Transverse colon (tissue), 4 donors: ENCODE results near the gene P4HTM. TPM values are rescaled to one million over a fixed set of nuclear protein-coding genes. Genes with fewer than 3 reads are reported as not detected.

Experiments used
- DNase-seq: peaks from one replicate; pipeline ENCODE4 v3.0.0-alpha.2; 2019
- H3K27ac ChIP-seq, 4 donors: fragments of 200-600 bp; sonication (generic); 2 replicates each; pipeline ENCODE4 v1.5.1; 2016 to 2018; ENCODE audit warnings: inconsistent platforms in 4 of 4
- H3K27me3 ChIP-seq: fragments of 200-600 bp; sonication (generic); 2 replicates; pipeline ENCODE4 v1.5.1; 2017; ENCODE audit warnings: inconsistent platforms
- H3K36me3 ChIP-seq, 4 donors: fragments of 200-600 bp; sonication (generic); 2 replicates each; pipeline ENCODE4 v1.5.1; 2017 to 2019; ENCODE audit warnings: inconsistent platforms in 4 of 4
- H3K4me1 ChIP-seq, 4 donors: fragments of 200-600 bp; sonication (generic); 2 replicates each; pipeline ENCODE4 v1.5.1; 2017 to 2020; ENCODE audit warnings: inconsistent platforms in 4 of 4
- H3K4me3 ChIP-seq, 4 donors: fragments of 200-600 bp; sonication (generic); 1 replicate in 1 of 4; 2 replicates in 3 of 4; pipeline versions ENCODE4 v1.5.1 to v1.6.1; 2017 to 2019; ENCODE audit warnings: inconsistent platforms in 4 of 4
- H3K9me3 ChIP-seq, 2 donors: fragments of 200-600 bp; sonication (generic); 2 replicates each; pipeline ENCODE4 v1.5.1; 2017 to 2019; ENCODE audit warnings: inconsistent platforms in 2 of 2
- EP300 ChIP-seq: sonication (generic); formaldehyde crosslinking; IDR thresholded peaks from one replicate; pipeline ENCODE4 v1.6.1; 2017; ENCODE audit warnings: antibody characterized with exemption, low read depth
- POLR2A ChIP-seq: fragments of 450-650 bp; IDR thresholded peaks from one replicate; pipeline ENCODE4 v1.6.1; 2016; ENCODE audit warnings: antibody characterized with exemption, mild to moderate bottlenecking, moderate library complexity
- POLR2AphosphoS5 ChIP-seq, 3 donors: sonication (generic); formaldehyde crosslinking; IDR thresholded peaks; one replicate each; pipeline ENCODE4 v1.6.1; 2016; ENCODE audit warnings: antibody characterized with exemption in 3 of 3
- WGBS, 2 donors: methylation state at CpG; one replicate each; pipeline ENCODE4 v1.1.5; 2018; ENCODE audit warnings: low coverage in 1 of 2; 5-methylcytosine and 5-hydroxymethylcytosine counted together
- in situ Hi-C, 4 donors: fragments of 200-750 bp; cut with MboI; loops; one replicate each; pipeline versions ENCODE4 v1.15.0 to v1.15.1; 2017; ENCODE audit warnings: low sequenced_read_pairs in 3 of 4, low pct_ligation_motif_present in 1 of 4, low pct_unique_long_range_greater_than_20kb in 1 of 4
- intact Hi-C: fragments of 100-400 bp; cut with DNase I; formaldehyde crosslinking; loops from one replicate; pipeline ENCODE4 v1.15.1; 2023; ENCODE audit warnings: low total_unique reads
- total RNA-seq, 4 donors: library from RNA; depleted of rRNA; stranded (reverse); fragments of >200 nt; gene quantifications; one replicate each; pipeline ENCODE4 v1.1.0, GENCODE V29; 2016
- TF ChIP-seq, protein P1 (sequence below), 5 experiments: fragments of 200-600 bp in 3 of 5; fragments of 450-650 bp in 2 of 5; sonication (generic) in 3 of 5; IDR thresholded peaks; 1 replicate in 2 of 5; 2 replicates in 3 of 5; pipeline ENCODE4 v1.5.1; 2016 to 2017; ENCODE audit warnings: antibody characterized with exemption in 5 of 5, inconsistent platforms in 3 of 5, mild to moderate bottlenecking in 2 of 5, moderate library complexity in 1 of 5

Gene P4HTM
- total RNA-seq, 4 donors from 2014 or later: 43.4 to 100 (median 76.6) TPM

DNA sequence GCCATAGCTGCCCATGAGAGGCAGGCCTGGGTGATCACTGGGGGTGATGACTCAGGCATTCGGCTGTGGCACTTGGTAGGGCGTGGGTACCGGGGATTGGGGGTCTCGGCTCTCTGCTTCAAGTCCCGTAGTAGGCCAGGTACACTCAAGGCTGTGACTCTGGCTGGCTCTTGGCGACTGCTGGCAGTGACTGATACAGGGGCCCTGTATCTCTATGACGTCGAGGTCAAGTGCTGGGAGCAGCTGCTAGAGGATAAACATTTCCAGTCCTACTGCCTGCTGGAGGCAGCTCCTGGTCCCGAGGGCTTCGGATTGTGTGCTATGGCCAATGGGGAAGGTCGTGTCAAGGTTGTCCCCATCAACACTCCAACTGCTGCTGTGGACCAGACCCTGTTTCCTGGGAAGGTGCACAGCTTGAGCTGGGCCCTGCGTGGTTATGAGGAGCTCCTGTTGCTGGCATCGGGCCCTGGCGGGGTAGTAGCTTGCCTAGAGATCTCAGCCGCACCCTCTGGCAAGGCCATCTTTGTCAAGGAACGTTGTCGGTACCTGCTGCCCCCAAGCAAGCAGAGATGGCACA lies 22.5 kb downstream of the P4HTM start:
- Histone ChIP-seq H3K4me1 (peaks cover 10 to 31% (median 15%) of the 10 kb centered on the region in 4 donors), H3K27me3 (no peaks in the 10 kb centered on the region), H3K4me3 (no peak overlapping the region), H3K36me3 (peaks cover 0 to 12% (median 5%) of the 10 kb centered on the region in 4 donors), H3K9me3 (no peaks in the 10 kb centered on the region), H3K27ac (no peak overlapping the region)
- intact Hi-C loops (no loop called here), in situ Hi-C loops (no loop called here)
- no peak for DNase-seq
- 73% methylated on average over 17 of the region's 17 CpGs; no CpG with 5 or more reads in 1 of the 2 donors for WGBS, 2 donors
- TF ChIP-seq, protein P1, sequence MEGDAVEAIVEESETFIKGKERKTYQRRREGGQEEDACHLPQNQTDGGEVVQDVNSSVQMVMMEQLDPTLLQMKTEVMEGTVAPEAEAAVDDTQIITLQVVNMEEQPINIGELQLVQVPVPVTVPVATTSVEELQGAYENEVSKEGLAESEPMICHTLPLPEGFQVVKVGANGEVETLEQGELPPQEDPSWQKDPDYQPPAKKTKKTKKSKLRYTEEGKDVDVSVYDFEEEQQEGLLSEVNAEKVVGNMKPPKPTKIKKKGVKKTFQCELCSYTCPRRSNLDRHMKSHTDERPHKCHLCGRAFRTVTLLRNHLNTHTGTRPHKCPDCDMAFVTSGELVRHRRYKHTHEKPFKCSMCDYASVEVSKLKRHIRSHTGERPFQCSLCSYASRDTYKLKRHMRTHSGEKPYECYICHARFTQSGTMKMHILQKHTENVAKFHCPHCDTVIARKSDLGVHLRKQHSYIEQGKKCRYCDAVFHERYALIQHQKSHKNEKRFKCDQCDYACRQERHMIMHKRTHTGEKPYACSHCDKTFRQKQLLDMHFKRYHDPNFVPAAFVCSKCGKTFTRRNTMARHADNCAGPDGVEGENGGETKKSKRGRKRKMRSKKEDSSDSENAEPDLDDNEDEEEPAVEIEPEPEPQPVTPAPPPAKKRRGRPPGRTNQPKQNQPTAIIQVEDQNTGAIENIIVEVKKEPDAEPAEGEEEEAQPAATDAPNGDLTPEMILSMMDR (IDR thresholded peaks at IDR 0.05): no peak
- no peak for TF ChIP-seq POLR2AphosphoS5 (IDR thresholded peaks at IDR 0.05)
- TF ChIP-seq POLR2A: no peak

DNA sequence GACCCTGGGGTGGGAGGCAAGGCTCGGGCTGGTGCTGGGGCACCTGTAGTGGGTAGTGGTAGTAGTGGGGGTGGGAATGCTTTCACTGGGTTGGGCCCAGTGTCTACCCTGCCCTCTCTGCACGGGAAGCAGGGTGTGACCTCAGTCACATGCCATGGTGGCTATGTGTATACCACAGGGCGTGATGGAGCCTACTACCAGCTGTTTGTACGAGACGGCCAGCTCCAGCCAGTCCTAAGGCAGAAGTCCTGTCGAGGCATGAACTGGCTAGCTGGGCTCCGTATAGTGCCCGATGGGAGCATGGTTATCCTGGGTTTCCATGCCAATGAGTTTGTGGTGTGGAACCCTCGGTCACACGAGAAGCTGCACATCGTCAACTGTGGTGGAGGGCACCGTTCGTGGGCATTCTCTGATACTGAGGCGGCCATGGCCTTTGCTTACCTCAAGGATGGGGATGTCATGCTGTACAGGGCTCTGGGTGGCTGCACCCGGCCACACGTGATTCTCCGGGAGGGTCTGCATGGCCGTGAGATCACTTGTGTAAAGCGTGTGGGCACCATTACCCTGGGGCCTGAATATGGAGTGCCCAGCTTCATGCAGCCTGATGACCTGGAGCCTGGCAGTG lies 23.2 kb downstream of the P4HTM start:
- in situ Hi-C loops (no loop called here), intact Hi-C loops (no loop called here)
- Histone ChIP-seq H3K4me1 (peaks cover 9 to 30% (median 16%) of the 10 kb centered on the region in 4 donors), H3K4me3 (no peak overlapping the region), H3K36me3 (peaks cover 0 to 12% (median 5%) of the 10 kb centered on the region in 4 donors), H3K27ac (no peak overlapping the region), H3K9me3 (no peaks in the 10 kb centered on the region), H3K27me3 (no peaks in the 10 kb centered on the region)
- TF ChIP-seq POLR2A (no peak), POLR2AphosphoS5 (IDR thresholded peaks at IDR 0.05) (no peak), EP300 (no peak)
- TF ChIP-seq, protein P1 (IDR thresholded peaks at IDR 0.05): no peak
- WGBS, 2 donors: 86% methylated on average over 19 of the region's 19 CpGs; no CpG with 5 or more reads in 1 of the 2 donors
- DNase-seq: no peak

DNA sequence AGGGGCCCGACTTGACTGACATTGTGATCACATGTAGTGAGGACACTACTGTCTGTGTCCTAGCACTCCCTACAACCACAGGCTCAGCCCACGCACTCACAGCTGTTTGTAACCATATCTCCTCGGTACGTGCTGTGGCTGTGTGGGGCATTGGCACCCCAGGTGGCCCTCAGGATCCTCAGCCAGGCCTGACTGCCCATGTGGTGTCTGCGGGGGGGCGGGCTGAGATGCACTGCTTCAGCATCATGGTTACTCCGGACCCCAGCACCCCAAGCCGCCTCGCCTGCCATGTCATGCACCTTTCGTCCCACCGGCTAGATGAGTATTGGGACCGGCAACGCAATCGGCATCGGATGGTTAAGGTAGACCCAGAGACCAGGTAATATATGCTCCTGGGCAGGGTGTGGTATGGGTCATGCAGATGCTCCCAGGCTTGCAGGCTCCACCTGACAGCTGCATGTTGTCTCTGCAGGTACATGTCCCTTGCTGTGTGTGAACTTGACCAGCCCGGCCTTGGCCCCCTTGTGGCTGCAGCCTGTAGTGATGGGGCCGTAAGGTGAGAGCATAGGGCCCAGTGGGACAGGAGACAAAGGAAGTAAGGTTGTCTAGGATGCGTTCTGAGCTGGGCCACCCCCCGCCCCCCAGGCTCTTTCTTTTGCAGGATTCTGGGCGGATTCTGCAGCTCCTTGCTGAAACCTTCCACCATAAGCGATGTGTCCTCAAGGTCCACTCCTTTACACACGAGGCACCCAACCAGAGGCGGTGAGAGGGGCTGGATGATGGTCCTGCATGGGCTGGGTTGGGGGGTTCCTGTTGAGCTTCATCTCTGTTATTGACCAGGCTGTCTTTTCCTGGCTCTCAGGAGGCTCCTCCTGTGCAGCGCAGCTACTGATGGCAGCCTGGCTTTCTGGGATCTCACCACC lies 24.0 kb downstream of the P4HTM start:
- intact Hi-C loops: no loop called here
- TF ChIP-seq POLR2A: no peak
- no peak for TF ChIP-seq POLR2AphosphoS5 (IDR thresholded peaks at IDR 0.05)
- TF ChIP-seq, protein P1 (IDR thresholded peaks at IDR 0.05): peak; percentile 44 to 64 (median 57)
- TF ChIP-seq EP300: no peak
- peaks cover 0 to 12% (median 5%) of the 10 kb centered on the region in 4 donors for H3K36me3 ChIP-seq

DNA sequence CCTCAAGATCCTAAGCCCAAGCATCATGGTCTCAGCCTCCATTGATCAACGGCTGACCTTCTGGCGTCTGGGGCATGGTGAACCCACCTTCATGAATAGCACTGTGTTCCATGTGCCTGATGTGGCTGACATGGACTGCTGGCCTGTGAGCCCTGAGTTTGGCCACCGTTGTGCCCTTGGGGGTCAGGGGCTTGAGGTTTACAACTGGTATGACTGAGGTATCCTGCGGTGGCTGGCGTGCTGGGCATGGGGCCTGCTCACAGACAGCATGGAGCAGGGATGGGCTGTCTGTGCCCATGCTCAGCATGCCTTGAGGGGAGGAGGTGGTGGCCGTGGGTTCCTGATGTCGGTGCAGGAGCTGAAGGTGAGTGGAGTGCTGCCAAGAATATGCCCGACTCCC lies 25.0 kb downstream of the P4HTM start:
- H3K4me1 ChIP-seq: peaks cover 11 to 32% (median 24%) of the 10 kb centered on the region in 4 donors
- peaks cover 0 to 12% (median 5%) of the 10 kb centered on the region in 4 donors for H3K36me3 ChIP-seq
- in situ Hi-C loops: no loop called here
- WGBS, 2 donors: 85% methylated on average over 8 of the region's 8 CpGs; no CpG with 5 or more reads in 1 of the 2 donors
- intact Hi-C loops: no loop called here
- H3K9me3 ChIP-seq: no peaks in the 10 kb centered on the region
- DNase-seq: no peak
- H3K27ac ChIP-seq: no peak overlapping the region
- no peaks in the 10 kb centered on the region for H3K27me3 ChIP-seq
- TF ChIP-seq POLR2A (no peak), EP300 (no peak), POLR2AphosphoS5 (IDR thresholded peaks at IDR 0.05) (no peak)
- TF ChIP-seq, protein P1 (IDR thresholded peaks at IDR 0.05): no peak
- H3K4me3 ChIP-seq: no peak overlapping the region

More for the DNA sequence above, 24.0 kb downstream of the P4HTM start:
- Histone ChIP-seq H3K27me3 (no peaks in the 10 kb centered on the region), H3K27ac (no peak overlapping the region), H3K4me1 (peaks cover 9 to 26% (median 13%) of the 10 kb centered on the region in 4 donors), H3K4me3 (no peak overlapping the region), H3K9me3 (no peaks in the 10 kb centered on the region)
- WGBS, 2 donors: 81% methylated on average over 24 of the region's 24 CpGs; no CpG with 5 or more reads in 1 of the 2 donors
- DNase-seq: peak; percentile 66
- in situ Hi-C loops: no loop called here
